ENCODE measurements around the gene ARIH1.
"Not testable (repeated sequence)": the region's sequence is repeated elsewhere in the genome, so short reads cannot be mapped to it uniquely, and the experiment has no call there.

Gene ARIH1

GRCh38 chr15:72609862-72610261 is 135.7 kb downstream of the ARIH1 start:
- DNase-seq, result no peak

- DNase-seq, result not testable (repeated sequence)
Measured at GRCh38 chr15:72612324-72612723, 138.2 kb downstream of the ARIH1 start.

GRCh38 chr15:72614810-72615532 is 140.8 kb downstream of the ARIH1 start:
- no peak for DNase-seq

- DNase-seq, result not testable (repeated sequence)
Measured at GRCh38 chr15:72615533-72616233, 141.6 kb downstream of the ARIH1 start.

- no peak for DNase-seq
Measured at GRCh38 chr15:72616491-72617210, 142.5 kb downstream of the ARIH1 start.

- DNase-seq, result not testable (repeated sequence)
Measured at GRCh38 chr15:72623854-72624253, 149.7 kb downstream of the ARIH1 start.

GRCh38 chr15:72626153-72626552 is 152.0 kb downstream of the ARIH1 start:
- DNase-seq, result not testable (repeated sequence)

GRCh38 chr15:72628249-72629067 is 154.3 kb downstream of the ARIH1 start:
- not testable (repeated sequence) for DNase-seq

- DNase-seq, result not testable (repeated sequence)
Measured at GRCh38 chr15:72629068-72629570, 155.0 kb downstream of the ARIH1 start.

- DNase-seq, result not testable (repeated sequence)
Measured at GRCh38 chr15:72636519-72637282, 162.6 kb downstream of the ARIH1 start.

GRCh38 chr15:72639759-72640483 is 165.8 kb downstream of the ARIH1 start:
- DNase-seq, result not testable (repeated sequence)

- DNase-seq, result not testable (repeated sequence)
Measured at GRCh38 chr15:72642271-72642670, 168.1 kb downstream of the ARIH1 start.

- DNase-seq, result not testable (repeated sequence)
Measured at GRCh38 chr15:72648631-72649253, 174.6 kb downstream of the ARIH1 start.
